WI38 (cell line): ENCODE data around the gene USP40.

ENCODE experiments used
- H3K4me3 ChIP-seq: 2 replicates; pipeline ENCODE4 v1.5.1; 2011; ENCODE audit warnings: low read depth, mild to moderate bottlenecking, control low read depth, low read length
- CTCF ChIP-seq: IDR thresholded peaks from 2 replicates; pipeline ENCODE4 v1.5.1; 2012; ENCODE audit warnings: low read depth, mild to moderate bottlenecking, control low read depth, low read length

The USP40 gene

GRCh38 chr2:233480490-233481202, 85.9 kb downstream of the USP40 start:
- no peak overlapping the region for H3K4me3 ChIP-seq
- no peak for TF ChIP-seq CTCF

- H3K4me3 ChIP-seq: no peak overlapping the region
- no peak for TF ChIP-seq CTCF
Observed at GRCh38 chr2:233479616-233480489, 86.7 kb downstream of the USP40 start.

GRCh38 chr2:233477548-233478433, 88.8 kb downstream of the USP40 start:
- no peak overlapping the region for H3K4me3 ChIP-seq
- TF ChIP-seq CTCF: no peak

- TF ChIP-seq CTCF: no peak
- H3K4me3 ChIP-seq: no peak overlapping the region
Observed at GRCh38 chr2:233476651-233477547, 89.7 kb downstream of the USP40 start.

DNA sequence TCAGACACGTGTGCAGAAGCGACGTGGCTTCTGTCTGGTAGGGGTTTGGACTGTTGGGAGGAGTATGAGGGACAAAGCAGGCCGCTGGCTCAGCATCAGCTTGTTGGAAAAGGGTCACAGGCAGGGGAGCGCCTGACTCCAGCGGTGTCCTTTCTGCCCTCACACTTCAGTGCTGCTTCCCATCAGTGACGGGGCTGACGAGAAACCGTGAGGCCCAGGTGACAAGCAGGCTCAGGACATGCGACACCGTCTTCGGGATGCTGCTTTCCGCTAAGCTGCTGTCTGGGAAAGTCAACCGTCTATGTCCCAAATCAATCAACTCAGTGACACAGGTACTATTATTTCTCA, 90.5 kb downstream of the USP40 start:
- TF ChIP-seq CTCF: no peak
- H3K4me3 ChIP-seq: no peak overlapping the region

- TF ChIP-seq CTCF: no peak
Observed at GRCh38 chr2:233474308-233475160, 92.0 kb downstream of the USP40 start.

More at GRCh38 chr2:233474308-233475160, 92.0 kb downstream of the USP40 start:
- H3K4me3 ChIP-seq: no peak overlapping the region
